ENCODE data around the gene SPSB3.

SPSB3 gene

DNA sequence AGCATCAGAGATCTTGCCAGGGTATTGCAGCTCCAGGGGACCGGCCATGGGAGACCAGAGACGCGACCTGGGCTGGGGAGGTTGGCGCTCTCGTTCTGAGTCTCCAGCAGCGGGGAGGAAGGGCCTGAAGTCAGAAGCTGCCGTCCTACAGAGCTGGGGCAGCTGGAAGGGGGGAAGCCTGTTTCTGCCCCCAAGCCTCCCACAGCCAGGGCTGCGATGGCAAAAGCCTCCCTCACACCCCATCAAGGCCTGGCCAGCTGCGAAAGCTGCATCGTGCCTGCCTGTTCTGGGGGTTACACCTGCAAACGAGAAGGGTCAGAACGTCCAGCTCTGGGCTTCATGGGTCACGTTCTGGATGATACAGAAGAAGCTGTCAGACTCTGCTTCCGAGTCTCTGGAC, 50.3 kb downstream of the SPSB3 start:
- H3K27me3 ChIP-seq (ENCODE audit: insufficient read depth, poor library complexity, severe bottlenecking) = no peaks in the 10 kb centered on the region
- no peak for ATAC-seq (ENCODE audit: low read depth)
- H3K9me3 ChIP-seq (ENCODE audit: severe bottlenecking) = no peaks in the 10 kb centered on the region
- DNase-seq (ENCODE audit: low spot score) = no peak
- no peak overlapping the region for H3K27ac ChIP-seq (ENCODE audit: poor library complexity, severe bottlenecking)
- H3K4me3 ChIP-seq (ENCODE audit: severe bottlenecking) = no peak overlapping the region
- TF ChIP-seq, protein P1, sequence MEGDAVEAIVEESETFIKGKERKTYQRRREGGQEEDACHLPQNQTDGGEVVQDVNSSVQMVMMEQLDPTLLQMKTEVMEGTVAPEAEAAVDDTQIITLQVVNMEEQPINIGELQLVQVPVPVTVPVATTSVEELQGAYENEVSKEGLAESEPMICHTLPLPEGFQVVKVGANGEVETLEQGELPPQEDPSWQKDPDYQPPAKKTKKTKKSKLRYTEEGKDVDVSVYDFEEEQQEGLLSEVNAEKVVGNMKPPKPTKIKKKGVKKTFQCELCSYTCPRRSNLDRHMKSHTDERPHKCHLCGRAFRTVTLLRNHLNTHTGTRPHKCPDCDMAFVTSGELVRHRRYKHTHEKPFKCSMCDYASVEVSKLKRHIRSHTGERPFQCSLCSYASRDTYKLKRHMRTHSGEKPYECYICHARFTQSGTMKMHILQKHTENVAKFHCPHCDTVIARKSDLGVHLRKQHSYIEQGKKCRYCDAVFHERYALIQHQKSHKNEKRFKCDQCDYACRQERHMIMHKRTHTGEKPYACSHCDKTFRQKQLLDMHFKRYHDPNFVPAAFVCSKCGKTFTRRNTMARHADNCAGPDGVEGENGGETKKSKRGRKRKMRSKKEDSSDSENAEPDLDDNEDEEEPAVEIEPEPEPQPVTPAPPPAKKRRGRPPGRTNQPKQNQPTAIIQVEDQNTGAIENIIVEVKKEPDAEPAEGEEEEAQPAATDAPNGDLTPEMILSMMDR (IDR thresholded peaks at IDR 0.05; ENCODE audit: poor library complexity, severe bottlenecking) = no peak
- peaks cover 20% of the 10 kb centered on the region for H3K36me3 ChIP-seq (ENCODE audit: low read depth)
- H3K4me1 ChIP-seq (ENCODE audit: insufficient read depth, poor library complexity, severe bottlenecking) = no peaks in the 10 kb centered on the region

DNA sequence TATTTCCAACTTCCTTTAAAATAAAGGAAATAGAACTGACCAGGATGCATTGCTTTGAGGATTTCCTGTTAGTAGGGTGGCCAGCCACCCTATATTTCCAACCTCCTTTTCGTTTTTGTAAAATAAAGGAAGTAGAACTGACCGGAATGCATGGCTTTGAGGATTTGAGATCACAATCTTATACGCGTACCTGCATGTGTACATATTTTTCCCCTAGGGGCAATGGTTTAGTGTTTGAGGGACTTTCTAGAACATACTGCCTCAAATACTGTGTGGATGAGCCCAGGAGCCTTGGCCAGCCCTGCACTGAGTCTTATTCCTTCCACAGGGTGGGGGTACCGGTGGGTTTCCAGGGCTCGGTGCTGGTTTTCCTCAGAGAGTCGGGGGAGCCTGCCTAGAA, 50.8 kb downstream of the SPSB3 start:
- peaks cover 20% of the 10 kb centered on the region for H3K36me3 ChIP-seq (ENCODE audit: low read depth)
- DNase-seq (ENCODE audit: low spot score) = no peak
- H3K4me3 ChIP-seq (ENCODE audit: severe bottlenecking) = no peak overlapping the region
- no peak overlapping the region for H3K27ac ChIP-seq (ENCODE audit: poor library complexity, severe bottlenecking)
- H3K27me3 ChIP-seq (ENCODE audit: insufficient read depth, poor library complexity, severe bottlenecking) = no peaks in the 10 kb centered on the region
- H3K4me1 ChIP-seq (ENCODE audit: insufficient read depth, poor library complexity, severe bottlenecking) = no peaks in the 10 kb centered on the region
- TF ChIP-seq, protein P1 (IDR thresholded peaks at IDR 0.05; ENCODE audit: poor library complexity, severe bottlenecking) = no peak
- no peak for ATAC-seq (ENCODE audit: low read depth)
- H3K9me3 ChIP-seq (ENCODE audit: severe bottlenecking) = no peaks in the 10 kb centered on the region

DNA sequence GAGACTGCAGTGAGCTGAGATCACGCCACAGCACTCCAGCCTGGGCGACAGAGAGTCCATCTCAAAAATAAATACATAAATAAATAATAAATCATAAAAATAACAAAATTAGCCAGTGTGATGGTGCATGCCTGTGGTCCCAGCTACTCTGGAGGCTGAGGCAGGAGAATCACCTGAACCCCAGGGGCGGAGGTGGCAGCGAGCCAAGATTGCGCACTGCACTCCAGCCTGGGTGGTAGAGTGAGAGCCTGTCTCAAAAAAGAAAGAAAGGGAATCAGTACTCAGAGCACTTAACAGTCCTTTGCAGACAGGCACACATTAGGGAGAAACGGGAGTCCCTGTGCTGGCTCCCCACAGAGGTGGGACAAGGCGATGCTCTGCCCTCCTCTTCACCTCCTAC, 51.3 kb downstream of the SPSB3 start:
- Histone ChIP-seq H3K4me3 (ENCODE audit: severe bottlenecking) (no peak overlapping the region), H3K27me3 (ENCODE audit: insufficient read depth, poor library complexity, severe bottlenecking) (no peaks in the 10 kb centered on the region), H3K9me3 (ENCODE audit: severe bottlenecking) (no peaks in the 10 kb centered on the region), H3K36me3 (ENCODE audit: low read depth) (peaks cover 22% of the 10 kb centered on the region), H3K27ac (ENCODE audit: poor library complexity, severe bottlenecking) (no peak overlapping the region), H3K4me1 (ENCODE audit: insufficient read depth, poor library complexity, severe bottlenecking) (no peaks in the 10 kb centered on the region)
- TF ChIP-seq, protein P1 (IDR thresholded peaks at IDR 0.05; ENCODE audit: poor library complexity, severe bottlenecking) = no peak
- ATAC-seq (ENCODE audit: low read depth) = no peak
- DNase-seq (ENCODE audit: low spot score) = no peak

DNA sequence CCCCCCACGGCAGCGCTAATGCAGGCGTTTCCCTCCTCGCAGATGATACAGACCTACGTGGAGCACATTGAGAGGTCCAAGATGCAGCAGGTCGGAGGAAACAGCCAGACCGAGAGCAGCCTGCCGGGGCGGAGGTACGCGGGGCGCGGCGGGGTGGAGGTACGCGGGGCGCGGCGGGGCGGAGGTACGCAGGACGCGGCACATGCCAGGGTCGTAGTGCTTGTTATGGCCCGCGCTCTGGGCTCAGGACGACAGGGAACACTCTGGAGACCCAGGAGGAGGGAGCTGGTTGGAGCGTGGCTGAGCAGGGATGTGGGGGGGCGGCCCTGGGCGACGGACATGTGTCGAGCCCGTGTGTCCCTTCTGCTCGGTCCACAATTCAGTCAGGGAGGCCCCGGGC, 52.9 kb downstream of the SPSB3 start:
- no peak overlapping the region for H3K27ac ChIP-seq (ENCODE audit: poor library complexity, severe bottlenecking)
- no peaks in the 10 kb centered on the region for H3K4me1 ChIP-seq (ENCODE audit: insufficient read depth, poor library complexity, severe bottlenecking)
- H3K9me3 ChIP-seq (ENCODE audit: severe bottlenecking) = no peaks in the 10 kb centered on the region
- DNase-seq (ENCODE audit: low spot score) (no peak), ATAC-seq (ENCODE audit: low read depth) (no peak)
- no peak overlapping the region for H3K4me3 ChIP-seq (ENCODE audit: severe bottlenecking)
- H3K36me3 ChIP-seq (ENCODE audit: low read depth) = peaks cover 24% of the 10 kb centered on the region
- TF ChIP-seq, protein P1 (IDR thresholded peaks at IDR 0.05; ENCODE audit: poor library complexity, severe bottlenecking) = no peak
- no peaks in the 10 kb centered on the region for H3K27me3 ChIP-seq (ENCODE audit: insufficient read depth, poor library complexity, severe bottlenecking)

DNA sequence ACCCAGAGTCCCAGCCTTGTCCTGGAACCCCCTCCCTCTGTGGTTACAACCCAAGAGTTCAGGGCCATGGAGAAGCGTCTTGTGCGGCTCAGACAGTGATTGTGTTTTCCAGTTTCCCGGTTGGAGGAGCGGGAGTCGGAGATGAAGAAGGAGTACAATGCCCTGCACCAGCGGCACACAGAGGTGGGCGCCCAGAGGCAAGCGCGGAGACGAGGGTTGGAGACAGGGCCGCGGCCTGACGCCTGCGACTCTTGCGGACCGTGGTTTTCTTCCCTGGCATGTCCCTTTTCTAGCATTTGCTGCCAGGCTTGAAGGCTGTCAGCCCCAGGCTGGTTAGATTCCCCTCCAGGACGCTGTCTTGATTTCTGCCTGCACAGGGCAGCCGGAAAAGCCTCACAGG, 53.3 kb downstream of the SPSB3 start:
- no peak for DNase-seq (ENCODE audit: low spot score)
- TF ChIP-seq, protein P1 (IDR thresholded peaks at IDR 0.05; ENCODE audit: poor library complexity, severe bottlenecking) = no peak
- H3K27me3 ChIP-seq (ENCODE audit: insufficient read depth, poor library complexity, severe bottlenecking) = no peaks in the 10 kb centered on the region
- no peak for ATAC-seq (ENCODE audit: low read depth)
- no peaks in the 10 kb centered on the region for H3K4me1 ChIP-seq (ENCODE audit: insufficient read depth, poor library complexity, severe bottlenecking)
- no peak overlapping the region for H3K4me3 ChIP-seq (ENCODE audit: severe bottlenecking)
- H3K27ac ChIP-seq (ENCODE audit: poor library complexity, severe bottlenecking) = no peak overlapping the region
- peaks cover 20% of the 10 kb centered on the region for H3K36me3 ChIP-seq (ENCODE audit: low read depth)
- no peaks in the 10 kb centered on the region for H3K9me3 ChIP-seq (ENCODE audit: severe bottlenecking)

Measured in RWPE2 (cell line).